Esophagus squamous epithelium (tissue), 4 donors: ENCODE measurements around the gene OBP2A.

ENCODE experiments used
- POLR2A ChIP-seq, 4 donors: fragments of 450-650 bp; IDR thresholded peaks; one replicate each; pipeline ENCODE4 v1.6.1; 2017; ENCODE audit warnings: antibody characterized with exemption in 4 of 4, mild to moderate bottlenecking in 4 of 4, moderate library complexity in 3 of 4
- TF ChIP-seq, protein P1 (sequence below), 6 experiments: fragments of 450-650 bp in 4 of 6; fragments of 200-600 bp in 2 of 6; sonication (generic) in 2 of 6; IDR thresholded peaks; one replicate each; pipeline ENCODE4 v1.5.1; 2016 to 2019; ENCODE audit warnings: antibody characterized with exemption in 6 of 6, mild to moderate bottlenecking in 4 of 6, moderate library complexity in 4 of 6

DNA sequence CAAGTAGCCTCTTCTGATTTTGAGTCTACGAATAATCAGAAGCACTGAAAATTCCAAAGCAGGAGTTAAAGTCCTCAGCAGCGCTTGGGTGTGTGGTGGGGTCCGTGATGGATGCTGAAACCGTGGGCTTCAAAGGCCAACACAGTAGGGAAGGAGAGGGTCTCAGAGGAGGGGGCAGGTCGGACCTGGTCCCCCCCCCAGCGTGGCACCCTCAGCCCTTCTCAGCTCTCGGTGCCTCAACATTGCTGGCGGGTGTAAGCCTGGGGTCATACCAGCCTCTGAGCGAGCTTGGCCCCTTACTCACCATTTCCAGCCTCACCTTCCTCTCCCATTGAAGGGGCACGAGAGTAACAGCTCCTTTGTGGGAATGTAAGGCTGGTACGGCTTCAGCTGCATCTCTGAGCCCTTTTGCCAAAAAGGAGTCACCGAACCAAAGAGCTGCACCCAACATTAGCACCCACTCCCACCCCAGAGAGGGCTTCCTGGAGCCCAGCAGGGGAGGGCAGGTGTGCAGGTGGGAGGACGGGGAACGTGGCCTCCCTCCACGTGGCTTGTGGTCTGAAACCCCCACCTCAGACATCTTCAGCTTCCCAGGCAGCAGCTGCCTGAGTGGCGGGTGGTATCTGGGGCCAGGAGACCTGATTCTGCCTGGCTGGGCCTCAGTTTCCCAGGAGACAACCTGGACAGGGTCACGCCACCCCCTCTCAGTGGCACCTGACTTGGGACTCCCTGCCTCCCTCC is 31.4 kb upstream of the OBP2A start:
- TF ChIP-seq, protein P1, sequence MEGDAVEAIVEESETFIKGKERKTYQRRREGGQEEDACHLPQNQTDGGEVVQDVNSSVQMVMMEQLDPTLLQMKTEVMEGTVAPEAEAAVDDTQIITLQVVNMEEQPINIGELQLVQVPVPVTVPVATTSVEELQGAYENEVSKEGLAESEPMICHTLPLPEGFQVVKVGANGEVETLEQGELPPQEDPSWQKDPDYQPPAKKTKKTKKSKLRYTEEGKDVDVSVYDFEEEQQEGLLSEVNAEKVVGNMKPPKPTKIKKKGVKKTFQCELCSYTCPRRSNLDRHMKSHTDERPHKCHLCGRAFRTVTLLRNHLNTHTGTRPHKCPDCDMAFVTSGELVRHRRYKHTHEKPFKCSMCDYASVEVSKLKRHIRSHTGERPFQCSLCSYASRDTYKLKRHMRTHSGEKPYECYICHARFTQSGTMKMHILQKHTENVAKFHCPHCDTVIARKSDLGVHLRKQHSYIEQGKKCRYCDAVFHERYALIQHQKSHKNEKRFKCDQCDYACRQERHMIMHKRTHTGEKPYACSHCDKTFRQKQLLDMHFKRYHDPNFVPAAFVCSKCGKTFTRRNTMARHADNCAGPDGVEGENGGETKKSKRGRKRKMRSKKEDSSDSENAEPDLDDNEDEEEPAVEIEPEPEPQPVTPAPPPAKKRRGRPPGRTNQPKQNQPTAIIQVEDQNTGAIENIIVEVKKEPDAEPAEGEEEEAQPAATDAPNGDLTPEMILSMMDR (IDR thresholded peaks at IDR 0.05) = no peak
- TF ChIP-seq POLR2A (IDR thresholded peaks at IDR 0.05) = no peak
